Liver (tissue), 3 donors: ENCODE results near the gene ZNF592.

Experiments
- EGR1 ChIP-seq, 2 donors: IDR thresholded peaks; 2 replicates each; pipeline ENCODE4 v1.6.1; 2016 to 2018; ENCODE audit warnings: antibody characterized with exemption in 2 of 2, low read depth in 2 of 2
- FOXA1 ChIP-seq: IDR thresholded peaks from 2 replicates; pipeline ENCODE4 v1.6.1; 2016; ENCODE audit warnings: antibody characterized with exemption
- GABPA ChIP-seq, 2 donors: IDR thresholded peaks in 1 of 2; conservative IDR thresholded peaks in 1 of 2; 2 replicates each; pipeline ENCODE4 v1.6.1; 2016; ENCODE audit warnings: antibody characterized with exemption in 2 of 2, mild to moderate bottlenecking in 1 of 2, moderate library complexity in 1 of 2
- NR2F2 ChIP-seq: IDR thresholded peaks from 2 replicates; pipeline ENCODE4 v1.6.1; 2016; ENCODE audit warnings: antibody characterized with exemption
- RAD21 ChIP-seq, 2 donors: IDR thresholded peaks; 2 replicates each; pipeline ENCODE4 v1.6.1; 2016; ENCODE audit warnings: antibody characterized with exemption in 2 of 2, mild to moderate bottlenecking in 2 of 2
- RXRA ChIP-seq, 2 donors: IDR thresholded peaks; 2 replicates each; pipeline ENCODE4 v1.6.1; 2017 to 2018; ENCODE audit warnings: antibody characterized with exemption in 2 of 2, mild to moderate bottlenecking in 1 of 2
- SP1 ChIP-seq: IDR thresholded peaks from 2 replicates; pipeline ENCODE4 v1.6.1; 2018; ENCODE audit warnings: antibody characterized with exemption, mild to moderate bottlenecking
- TAF1 ChIP-seq: conservative IDR thresholded peaks from 2 replicates; pipeline ENCODE4 v1.6.1; 2016; ENCODE audit warnings: antibody characterized with exemption, mild to moderate bottlenecking
- YY1 ChIP-seq: IDR thresholded peaks from 2 replicates; pipeline ENCODE4 v1.6.1; 2016; ENCODE audit warnings: antibody characterized with exemption, mild to moderate bottlenecking
- TF ChIP-seq, protein P1 (sequence below): fragments of 150-350 bp; IDR thresholded peaks from 2 replicates; pipeline ENCODE4 v1.5.1; 2017; ENCODE audit warnings: improper control_type of control experiment, low read depth, low read length; ENCODE audit not compliant: missing input control
- TF ChIP-seq, protein P2 (sequence below): IDR thresholded peaks from 2 replicates; pipeline ENCODE4 v1.6.1; 2016; ENCODE audit warnings: antibody characterized with exemption
- TF ChIP-seq, protein P3 (sequence below): IDR thresholded peaks from 2 replicates; pipeline ENCODE4 v1.6.1; 2016; ENCODE audit warnings: antibody characterized with exemption, mild to moderate bottlenecking
- TF ChIP-seq, protein P4 (sequence below): IDR thresholded peaks from 2 replicates; pipeline ENCODE4 v1.6.1; 2016; ENCODE audit warnings: antibody characterized with exemption
- TF ChIP-seq, protein P5 (sequence below): IDR thresholded peaks from 2 replicates; pipeline ENCODE4 v1.6.1; 2016; ENCODE audit warnings: antibody characterized with exemption
- donor health status: healthy.
- donor health status: healthy.

DNA sequence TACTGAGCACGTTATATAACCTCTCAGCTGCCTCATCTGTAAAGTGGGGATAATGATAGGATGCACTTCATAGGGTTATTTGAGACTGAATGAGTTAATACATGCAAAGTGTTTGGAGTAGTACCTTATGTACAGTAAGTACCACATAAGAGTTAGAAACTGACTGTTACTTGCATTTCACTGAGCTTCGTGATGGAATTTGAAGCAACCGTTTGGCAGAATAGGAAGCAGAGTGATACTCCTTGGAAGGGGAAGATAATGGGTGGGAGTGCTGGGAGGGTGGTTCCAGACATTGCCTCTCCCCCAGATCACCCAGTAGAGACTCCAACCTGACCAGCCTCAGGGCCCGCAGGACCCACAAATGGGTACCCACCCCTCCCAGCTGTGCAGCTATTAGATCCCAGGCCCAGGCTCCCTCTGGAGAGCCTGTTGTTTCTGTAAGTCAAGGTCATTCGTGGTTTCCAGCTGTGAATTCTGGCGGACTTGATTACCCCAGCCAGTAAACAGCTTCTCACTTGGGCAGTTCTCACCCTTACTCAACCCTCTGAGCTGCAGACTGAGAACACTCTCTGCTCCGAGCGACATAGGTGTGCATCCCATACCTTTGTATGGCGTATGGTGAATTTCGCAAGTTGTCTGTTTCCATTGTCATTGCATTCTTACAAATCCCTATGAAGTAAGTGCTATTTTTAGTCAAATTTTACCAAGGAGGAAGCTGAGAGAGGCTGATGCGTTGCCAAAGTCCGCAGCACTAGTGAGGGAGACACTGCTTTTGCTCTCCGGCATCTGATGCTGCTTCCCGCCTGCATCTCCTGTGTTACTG, 79.9 kb downstream of the ZNF592 start:
- TF ChIP-seq, protein P1, sequence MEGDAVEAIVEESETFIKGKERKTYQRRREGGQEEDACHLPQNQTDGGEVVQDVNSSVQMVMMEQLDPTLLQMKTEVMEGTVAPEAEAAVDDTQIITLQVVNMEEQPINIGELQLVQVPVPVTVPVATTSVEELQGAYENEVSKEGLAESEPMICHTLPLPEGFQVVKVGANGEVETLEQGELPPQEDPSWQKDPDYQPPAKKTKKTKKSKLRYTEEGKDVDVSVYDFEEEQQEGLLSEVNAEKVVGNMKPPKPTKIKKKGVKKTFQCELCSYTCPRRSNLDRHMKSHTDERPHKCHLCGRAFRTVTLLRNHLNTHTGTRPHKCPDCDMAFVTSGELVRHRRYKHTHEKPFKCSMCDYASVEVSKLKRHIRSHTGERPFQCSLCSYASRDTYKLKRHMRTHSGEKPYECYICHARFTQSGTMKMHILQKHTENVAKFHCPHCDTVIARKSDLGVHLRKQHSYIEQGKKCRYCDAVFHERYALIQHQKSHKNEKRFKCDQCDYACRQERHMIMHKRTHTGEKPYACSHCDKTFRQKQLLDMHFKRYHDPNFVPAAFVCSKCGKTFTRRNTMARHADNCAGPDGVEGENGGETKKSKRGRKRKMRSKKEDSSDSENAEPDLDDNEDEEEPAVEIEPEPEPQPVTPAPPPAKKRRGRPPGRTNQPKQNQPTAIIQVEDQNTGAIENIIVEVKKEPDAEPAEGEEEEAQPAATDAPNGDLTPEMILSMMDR: no peak
- TF ChIP-seq, protein P2, sequence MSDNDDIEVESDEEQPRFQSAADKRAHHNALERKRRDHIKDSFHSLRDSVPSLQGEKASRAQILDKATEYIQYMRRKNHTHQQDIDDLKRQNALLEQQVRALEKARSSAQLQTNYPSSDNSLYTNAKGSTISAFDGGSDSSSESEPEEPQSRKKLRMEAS: no peak
- TF ChIP-seq NR2F2 (no peak), TAF1 (no peak), RXRA (IDR thresholded peaks at IDR 0.05) (no peak), FOXA1 (no peak), YY1 (no peak), EGR1 (IDR thresholded peaks at IDR 0.05; ENCODE audit: low read depth in 2 of 2) (no peak), GABPA (IDR thresholded peaks at IDR 0.05 in 1 of 2, conservative IDR thresholded peaks at IDR 0.05 in 1 of 2) (no peak), SP1 (no peak), RAD21 (IDR thresholded peaks at IDR 0.05) (no peak)
- TF ChIP-seq, protein P3, sequence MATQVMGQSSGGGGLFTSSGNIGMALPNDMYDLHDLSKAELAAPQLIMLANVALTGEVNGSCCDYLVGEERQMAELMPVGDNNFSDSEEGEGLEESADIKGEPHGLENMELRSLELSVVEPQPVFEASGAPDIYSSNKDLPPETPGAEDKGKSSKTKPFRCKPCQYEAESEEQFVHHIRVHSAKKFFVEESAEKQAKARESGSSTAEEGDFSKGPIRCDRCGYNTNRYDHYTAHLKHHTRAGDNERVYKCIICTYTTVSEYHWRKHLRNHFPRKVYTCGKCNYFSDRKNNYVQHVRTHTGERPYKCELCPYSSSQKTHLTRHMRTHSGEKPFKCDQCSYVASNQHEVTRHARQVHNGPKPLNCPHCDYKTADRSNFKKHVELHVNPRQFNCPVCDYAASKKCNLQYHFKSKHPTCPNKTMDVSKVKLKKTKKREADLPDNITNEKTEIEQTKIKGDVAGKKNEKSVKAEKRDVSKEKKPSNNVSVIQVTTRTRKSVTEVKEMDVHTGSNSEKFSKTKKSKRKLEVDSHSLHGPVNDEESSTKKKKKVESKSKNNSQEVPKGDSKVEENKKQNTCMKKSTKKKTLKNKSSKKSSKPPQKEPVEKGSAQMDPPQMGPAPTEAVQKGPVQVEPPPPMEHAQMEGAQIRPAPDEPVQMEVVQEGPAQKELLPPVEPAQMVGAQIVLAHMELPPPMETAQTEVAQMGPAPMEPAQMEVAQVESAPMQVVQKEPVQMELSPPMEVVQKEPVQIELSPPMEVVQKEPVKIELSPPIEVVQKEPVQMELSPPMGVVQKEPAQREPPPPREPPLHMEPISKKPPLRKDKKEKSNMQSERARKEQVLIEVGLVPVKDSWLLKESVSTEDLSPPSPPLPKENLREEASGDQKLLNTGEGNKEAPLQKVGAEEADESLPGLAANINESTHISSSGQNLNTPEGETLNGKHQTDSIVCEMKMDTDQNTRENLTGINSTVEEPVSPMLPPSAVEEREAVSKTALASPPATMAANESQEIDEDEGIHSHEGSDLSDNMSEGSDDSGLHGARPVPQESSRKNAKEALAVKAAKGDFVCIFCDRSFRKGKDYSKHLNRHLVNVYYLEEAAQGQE: no peak
- TF ChIP-seq, protein P4, sequence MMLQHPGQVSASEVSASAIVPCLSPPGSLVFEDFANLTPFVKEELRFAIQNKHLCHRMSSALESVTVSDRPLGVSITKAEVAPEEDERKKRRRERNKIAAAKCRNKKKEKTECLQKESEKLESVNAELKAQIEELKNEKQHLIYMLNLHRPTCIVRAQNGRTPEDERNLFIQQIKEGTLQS: no peak
- TF ChIP-seq, protein P5, sequence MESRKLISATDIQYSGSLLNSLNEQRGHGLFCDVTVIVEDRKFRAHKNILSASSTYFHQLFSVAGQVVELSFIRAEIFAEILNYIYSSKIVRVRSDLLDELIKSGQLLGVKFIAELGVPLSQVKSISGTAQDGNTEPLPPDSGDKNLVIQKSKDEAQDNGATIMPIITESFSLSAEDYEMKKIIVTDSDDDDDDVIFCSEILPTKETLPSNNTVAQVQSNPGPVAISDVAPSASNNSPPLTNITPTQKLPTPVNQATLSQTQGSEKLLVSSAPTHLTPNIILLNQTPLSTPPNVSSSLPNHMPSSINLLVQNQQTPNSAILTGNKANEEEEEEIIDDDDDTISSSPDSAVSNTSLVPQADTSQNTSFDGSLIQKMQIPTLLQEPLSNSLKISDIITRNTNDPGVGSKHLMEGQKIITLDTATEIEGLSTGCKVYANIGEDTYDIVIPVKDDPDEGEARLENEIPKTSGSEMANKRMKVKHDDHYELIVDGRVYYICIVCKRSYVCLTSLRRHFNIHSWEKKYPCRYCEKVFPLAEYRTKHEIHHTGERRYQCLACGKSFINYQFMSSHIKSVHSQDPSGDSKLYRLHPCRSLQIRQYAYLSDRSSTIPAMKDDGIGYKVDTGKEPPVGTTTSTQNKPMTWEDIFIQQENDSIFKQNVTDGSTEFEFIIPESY: no peak
